ENCODE measurements around the gene ZACN. TPM values are rescaled to one million over a fixed set of nuclear protein-coding genes. Genes with fewer than 3 reads are reported as not detected.

The ZACN gene
- total RNA-seq, 1 donor from 2014 or later = not detected

- DNase-seq (ENCODE audit: low read depth) = no peak
- TF ChIP-seq CTCF (conservative IDR thresholded peaks at IDR 0.05; ENCODE audit: low read depth, low read length) = no peak
Observed at GRCh38 chr17:76130473-76130872, 51.5 kb downstream of the ZACN start.

GRCh38 chr17:76131051-76131691 lies 52.2 kb downstream of the ZACN start:
- DNase-seq (ENCODE audit: low read depth) = no peak
- H3K4me3 ChIP-seq (ENCODE audit: low read depth, low read length) = no peak overlapping the region
- TF ChIP-seq CTCF (conservative IDR thresholded peaks at IDR 0.05; ENCODE audit: low read depth, low read length) = no peak

More at GRCh38 chr17:76130473-76130872, 51.5 kb downstream of the ZACN start:
- H3K4me3 ChIP-seq (ENCODE audit: low read depth, low read length) = no peak overlapping the region

- TF ChIP-seq CTCF (conservative IDR thresholded peaks at IDR 0.05; ENCODE audit: low read depth, low read length) = no peak
- no peak overlapping the region for H3K4me3 ChIP-seq (ENCODE audit: low read depth, low read length)
- no peak for DNase-seq (ENCODE audit: low read depth)
Observed at GRCh38 chr17:76131692-76132573, 53.0 kb downstream of the ZACN start.

Other genes starting within 250 kb of the ZACN start
- 9.2 and 17.8 TPM in 2 replicates for gene UNC13D, start 234.8 kb upstream of the ZACN start, total RNA-seq
- 65.5 and 69.2 TPM in 2 replicates for gene WBP2, start 223.8 kb upstream of the ZACN start, total RNA-seq
- gene TRIM47, start 200.6 kb upstream of the ZACN start, total RNA-seq = 51.2 and 68.7 TPM in 2 replicates
- gene TRIM65, start 182.2 kb upstream of the ZACN start, total RNA-seq = 24.7 and 28.6 TPM in 2 replicates
- gene MRPL38, start 174.3 kb upstream of the ZACN start, total RNA-seq = 38.3 and 47.9 TPM in 2 replicates
- 5.5 and 9.0 TPM in 2 replicates for gene FBF1, start 138.1 kb upstream of the ZACN start, total RNA-seq
- 22.2 and 35.1 TPM in 2 replicates for gene ACOX1, start 100.0 kb upstream of the ZACN start, total RNA-seq
- 25.3 and 41.6 TPM in 2 replicates for gene TEN1, start 99.9 kb upstream of the ZACN start, total RNA-seq
- gene CDK3, start 78.3 kb upstream of the ZACN start, total RNA-seq = 0.17 and 1.7 TPM in 2 replicates
- 22.2 and 24.8 TPM in 2 replicates for gene EVPL, start 51.9 kb upstream of the ZACN start, total RNA-seq
- gene SRP68, start 6.7 kb upstream of the ZACN start, total RNA-seq = 15.3 and 32.6 TPM in 2 replicates
- 0.07 and 0.17 TPM in 2 replicates for gene GALR2, start 4.4 kb upstream of the ZACN start, total RNA-seq
- gene EXOC7, start 24.6 kb downstream of the ZACN start, total RNA-seq = 39.6 and 66.6 TPM in 2 replicates
- 2.6 and 3.0 TPM in 2 replicates for gene FOXJ1, start 62.1 kb downstream of the ZACN start, total RNA-seq
- 5.0 and 10.0 TPM in 2 replicates for gene RNF157, start 161.3 kb downstream of the ZACN start, total RNA-seq
- 24.5 and 26.3 TPM in 2 replicates for gene UBALD2, start 186.2 kb downstream of the ZACN start, total RNA-seq
- gene QRICH2, start 229.1 kb downstream of the ZACN start, total RNA-seq = 0.69 and 2.0 TPM in 2 replicates